Osteocyte (in vitro differentiated cells): Measurements from ENCODE around the gene RHD. TPM values are rescaled to one million over a fixed set of nuclear protein-coding genes. Genes with fewer than 3 reads are reported as not detected.

Source experiments
- DNase-seq: peaks from one replicate; pipeline ENCODE4 v3.0.0; 2021; ENCODE audit warnings: mixed read lengths; ENCODE audit not compliant: unreplicated experiment; ENCODE audit errors: extremely low spot score
- H3K27ac Mint-ChIP-seq: one replicate; pipeline ENCODE4 v1.8.0; 2021; ENCODE audit warnings: mild to moderate bottlenecking, mixed read lengths; ENCODE audit not compliant: unreplicated experiment
- H3K27me3 Mint-ChIP-seq: one replicate; pipeline ENCODE4 v1.8.0; 2021; ENCODE audit warnings: mixed read lengths; ENCODE audit not compliant: unreplicated experiment
- H3K36me3 Mint-ChIP-seq: one replicate; pipeline ENCODE4 v1.8.0; 2021; ENCODE audit warnings: mixed read lengths; ENCODE audit not compliant: unreplicated experiment
- H3K4me1 Mint-ChIP-seq: one replicate; pipeline ENCODE4 v1.8.0; 2021; ENCODE audit warnings: mixed read lengths; ENCODE audit not compliant: unreplicated experiment
- H3K4me3 Mint-ChIP-seq: one replicate; pipeline ENCODE4 v1.8.0; 2021; ENCODE audit warnings: mild to moderate bottlenecking, moderate library complexity, mixed read lengths; ENCODE audit not compliant: unreplicated experiment
- H3K9me3 Mint-ChIP-seq: one replicate; pipeline ENCODE4 v1.8.0; 2021; ENCODE audit warnings: mixed read lengths; ENCODE audit not compliant: unreplicated experiment
- total RNA-seq: library from RNA; stranded (reverse); gene quantifications from 2 replicates; pipeline ENCODE4 v1.2.1, GENCODE V29; 2021
- TF ChIP-seq, protein P1 (sequence below): fragments of 200-600 bp; sonication (generic); IDR thresholded peaks from 2 replicates; pipeline ENCODE4 v1.5.0; 2021; ENCODE audit warnings: antibody characterized with exemption, mild to moderate bottlenecking, moderate library complexity

The RHD gene
- total RNA-seq, 1 donor from 2014 or later = not detected

DNA sequence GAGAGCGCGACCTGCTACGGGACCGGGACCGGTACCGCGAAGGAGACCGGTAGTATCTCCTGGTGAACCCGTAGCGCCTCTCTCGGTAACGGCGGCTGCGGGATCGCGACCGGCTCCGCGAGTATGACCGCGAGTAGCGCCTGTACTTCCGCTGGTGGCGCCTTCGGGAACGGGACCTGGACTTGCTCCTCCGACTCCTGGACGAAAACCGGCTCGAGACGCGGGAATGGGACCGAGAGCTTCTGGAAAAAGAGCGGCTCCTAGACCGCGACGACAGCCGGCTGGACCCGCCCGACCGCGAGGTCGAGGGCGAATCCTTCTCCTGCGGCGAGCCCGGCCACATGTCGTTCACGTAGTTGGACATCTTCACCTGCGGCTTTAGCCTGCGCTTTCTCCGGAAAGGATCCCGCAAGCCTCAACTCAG, 25.7 kb upstream of the RHD start:
- DNase-seq = no peak
- Mint-ChIP-seq H3K4me1 (peaks cover 35% of the 10 kb centered on the region), H3K27me3 (no peaks in the 10 kb centered on the region), H3K27ac (peak overlapping the region; percentile 98), H3K4me3 (peak overlapping the region; percentile 91), H3K36me3 (peaks cover 41% of the 10 kb centered on the region), H3K9me3 (no peaks in the 10 kb centered on the region)
- TF ChIP-seq, protein P1, sequence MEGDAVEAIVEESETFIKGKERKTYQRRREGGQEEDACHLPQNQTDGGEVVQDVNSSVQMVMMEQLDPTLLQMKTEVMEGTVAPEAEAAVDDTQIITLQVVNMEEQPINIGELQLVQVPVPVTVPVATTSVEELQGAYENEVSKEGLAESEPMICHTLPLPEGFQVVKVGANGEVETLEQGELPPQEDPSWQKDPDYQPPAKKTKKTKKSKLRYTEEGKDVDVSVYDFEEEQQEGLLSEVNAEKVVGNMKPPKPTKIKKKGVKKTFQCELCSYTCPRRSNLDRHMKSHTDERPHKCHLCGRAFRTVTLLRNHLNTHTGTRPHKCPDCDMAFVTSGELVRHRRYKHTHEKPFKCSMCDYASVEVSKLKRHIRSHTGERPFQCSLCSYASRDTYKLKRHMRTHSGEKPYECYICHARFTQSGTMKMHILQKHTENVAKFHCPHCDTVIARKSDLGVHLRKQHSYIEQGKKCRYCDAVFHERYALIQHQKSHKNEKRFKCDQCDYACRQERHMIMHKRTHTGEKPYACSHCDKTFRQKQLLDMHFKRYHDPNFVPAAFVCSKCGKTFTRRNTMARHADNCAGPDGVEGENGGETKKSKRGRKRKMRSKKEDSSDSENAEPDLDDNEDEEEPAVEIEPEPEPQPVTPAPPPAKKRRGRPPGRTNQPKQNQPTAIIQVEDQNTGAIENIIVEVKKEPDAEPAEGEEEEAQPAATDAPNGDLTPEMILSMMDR = no peak

DNA sequence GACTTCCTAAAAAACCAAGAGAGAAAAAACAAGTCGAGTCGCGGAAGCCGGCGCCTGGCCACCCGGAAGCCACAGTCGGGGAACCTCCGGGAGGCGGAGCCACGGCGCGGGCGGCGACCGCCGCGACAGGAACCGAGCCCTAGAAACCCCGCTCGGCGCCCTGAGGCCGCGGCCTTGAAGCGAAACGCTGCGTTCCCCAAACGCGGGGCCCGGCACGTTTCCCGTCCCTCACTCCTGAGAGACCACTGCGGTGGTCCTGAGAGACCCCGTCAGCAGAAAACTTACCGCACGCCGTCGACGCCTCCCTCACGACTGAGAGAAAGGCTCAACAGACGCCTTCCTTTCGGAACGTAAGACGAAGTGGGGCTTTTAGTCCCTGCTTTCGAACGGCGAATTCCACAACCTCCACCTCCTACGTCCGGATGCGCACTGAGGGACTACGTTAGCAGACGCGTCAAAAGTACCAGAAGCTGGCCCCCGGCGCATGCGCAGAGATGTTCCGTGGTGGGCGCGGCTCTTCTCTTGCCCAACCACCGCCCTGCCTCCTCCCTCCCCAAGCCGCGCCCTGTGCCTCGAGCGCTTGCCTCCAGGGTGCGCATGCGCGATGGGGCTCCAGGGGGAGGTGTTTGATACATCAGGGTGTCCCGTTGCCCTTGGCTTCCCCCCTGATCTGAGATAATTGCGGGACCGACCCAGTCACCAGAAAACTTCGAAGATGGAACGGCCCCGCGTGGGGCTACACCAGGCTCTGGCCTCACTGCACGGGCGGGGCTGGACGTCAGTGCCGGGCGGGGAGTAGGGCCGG, 25.1 kb upstream of the RHD start, which contains the start of gene RSRP1:
Gene RSRP1, minus strand, starts transcription at position 431 of the 805 bp plus-strand sequence. CDS start 491 bp downstream, outside the sequence.
- TF ChIP-seq, protein P1 = no peak
- peak; percentile 99 for DNase-seq
- Mint-ChIP-seq H3K9me3 (no peaks in the 10 kb centered on the region), H3K27ac (peak within 1 kb of the TSS; percentile 98), H3K4me3 (peak within 1 kb of the TSS; percentile 91), H3K36me3 (peaks cover 38% of the 10 kb centered on the region), H3K27me3 (no peaks in the 10 kb centered on the region), H3K4me1 (peaks cover 35% of the 10 kb centered on the region)

- peak overlapping the region; percentile 91 for H3K4me3 Mint-ChIP-seq
- H3K27ac Mint-ChIP-seq = peak overlapping the region; percentile 98
- DNase-seq = no peak
- H3K4me1 Mint-ChIP-seq = peaks cover 35% of the 10 kb centered on the region
- TF ChIP-seq, protein P1 = peak; percentile 35
- no peaks in the 10 kb centered on the region for H3K27me3 Mint-ChIP-seq
- H3K9me3 Mint-ChIP-seq = no peaks in the 10 kb centered on the region
- peaks cover 30% of the 10 kb centered on the region for H3K36me3 Mint-ChIP-seq
Measured at GRCh38 chr1:25247829-25248754, 24.2 kb upstream of the RHD start.

DNA sequence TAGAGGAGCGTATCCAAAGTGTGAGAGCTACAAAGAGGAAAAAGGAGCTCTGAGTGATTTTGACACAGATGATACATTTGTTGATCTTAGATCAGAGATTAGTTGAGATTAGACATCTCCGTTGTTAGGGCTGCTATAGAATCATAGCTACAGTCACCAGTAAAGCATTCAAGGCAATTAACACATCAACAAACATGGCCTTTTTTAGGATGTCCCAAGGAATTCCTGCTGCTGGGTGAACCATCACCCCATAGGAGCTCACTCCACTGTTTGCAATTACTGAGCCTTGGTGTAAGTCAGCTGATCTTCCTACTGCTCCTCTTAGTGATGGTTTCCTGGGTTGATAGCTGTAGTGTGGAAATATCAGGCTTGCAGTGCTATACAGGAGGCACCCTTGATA, 18.4 kb upstream of the RHD start:
- Mint-ChIP-seq H3K4me1 (no peaks in the 10 kb centered on the region), H3K27ac (no peak overlapping the region), H3K9me3 (no peaks in the 10 kb centered on the region), H3K4me3 (no peak overlapping the region), H3K27me3 (no peaks in the 10 kb centered on the region), H3K36me3 (no peaks in the 10 kb centered on the region)
- TF ChIP-seq, protein P1 = no peak
- DNase-seq = no peak
